OCI-M2 (cell line): Measurements from ENCODE around the gene EPHB2.

Experiments used
- DNase-seq: peaks from one replicate; lab custom pipeline; 2025; ENCODE audit not compliant: unreplicated experiment; lab: John Stamatoyannopoulos, UW

Gene EPHB2

DNA sequence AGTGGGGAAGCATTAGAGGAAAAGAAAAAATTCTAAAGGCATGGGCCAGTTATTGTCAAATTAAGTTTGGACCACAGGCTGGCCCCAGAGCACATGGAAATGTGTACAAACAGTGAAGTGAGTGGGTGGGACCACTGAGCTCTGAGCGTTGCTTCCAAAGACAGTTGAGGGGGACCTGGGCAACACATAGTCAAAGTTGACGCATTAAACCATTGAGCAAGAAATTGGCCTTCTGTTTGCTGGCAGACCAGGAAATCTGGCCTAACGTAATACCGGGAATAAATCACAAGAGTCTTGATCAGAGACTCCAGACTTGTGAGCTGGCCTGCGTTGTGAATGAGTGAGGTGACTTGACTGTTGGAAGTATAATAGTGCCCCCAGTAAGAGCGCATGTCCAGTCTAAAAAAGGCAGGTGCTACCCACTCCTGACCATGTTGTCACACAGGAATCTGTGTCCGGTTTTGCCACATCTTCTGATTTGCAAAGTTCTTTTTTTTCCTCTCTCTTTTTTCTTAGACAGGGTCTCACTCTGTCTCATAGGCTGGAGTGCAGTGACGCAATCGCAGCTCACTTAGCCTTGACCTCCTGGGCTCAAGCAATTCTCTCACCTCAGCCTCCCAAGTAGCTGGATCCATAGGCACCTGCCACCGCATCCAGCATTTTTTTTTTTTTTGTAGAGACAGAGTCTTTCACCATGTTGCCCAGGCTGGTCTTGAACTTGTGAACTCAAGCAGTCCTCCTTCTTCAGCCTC is 10.7 kb downstream of the EPHB2 start:
- DNase-seq: no peak

DNA sequence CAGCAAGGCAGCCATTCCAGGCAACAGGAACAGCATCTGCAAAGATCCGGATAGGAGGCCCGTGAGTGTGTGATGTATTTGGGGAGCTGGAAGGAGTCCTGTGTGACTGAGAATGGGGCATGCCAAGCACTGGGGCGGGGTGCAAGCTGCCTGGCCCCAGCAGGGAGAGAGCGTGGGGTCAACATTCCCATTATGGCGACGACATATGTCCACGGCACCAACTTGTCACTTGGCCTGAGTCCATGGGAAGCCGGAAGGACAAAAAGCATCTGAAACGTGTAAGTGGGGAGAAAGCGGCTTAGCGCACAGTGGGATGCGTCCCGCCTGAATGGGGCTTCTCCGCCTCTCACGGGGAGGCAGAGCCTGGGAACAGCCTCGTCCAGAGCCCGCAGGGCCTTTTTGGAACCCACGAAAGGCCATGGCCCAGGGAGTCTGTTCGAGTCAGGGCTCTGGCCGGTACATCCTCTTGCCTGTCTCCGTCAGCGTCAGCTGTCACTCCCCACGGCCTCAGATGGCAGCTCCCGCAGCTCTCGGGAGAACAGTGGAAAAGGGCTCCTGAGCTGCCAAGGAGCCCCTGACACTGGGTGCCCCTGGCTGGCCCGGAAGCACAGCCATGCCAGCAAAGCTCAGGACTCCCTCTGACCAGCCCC is 12.4 kb downstream of the EPHB2 start:
- DNase-seq: no peak

DNA sequence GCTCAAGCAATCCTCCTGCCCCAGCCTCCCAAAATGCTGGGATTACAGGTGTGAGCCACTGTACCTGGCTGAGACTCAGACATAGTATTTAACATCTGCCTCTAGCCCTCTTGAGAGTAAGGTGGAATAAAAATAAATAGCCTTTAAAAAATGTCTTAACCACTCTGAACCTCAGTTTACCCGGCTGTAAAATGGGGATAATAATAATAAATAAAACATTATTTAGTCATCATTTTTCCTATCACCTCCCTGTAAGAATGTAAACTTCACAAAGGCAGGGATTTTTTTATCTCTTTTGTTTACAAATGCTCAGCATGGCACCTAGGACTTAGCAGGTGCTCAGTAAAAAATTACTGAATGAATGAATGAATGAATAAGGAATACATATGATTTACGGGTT is 17.2 kb downstream of the EPHB2 start:
- no peak for DNase-seq

DNA sequence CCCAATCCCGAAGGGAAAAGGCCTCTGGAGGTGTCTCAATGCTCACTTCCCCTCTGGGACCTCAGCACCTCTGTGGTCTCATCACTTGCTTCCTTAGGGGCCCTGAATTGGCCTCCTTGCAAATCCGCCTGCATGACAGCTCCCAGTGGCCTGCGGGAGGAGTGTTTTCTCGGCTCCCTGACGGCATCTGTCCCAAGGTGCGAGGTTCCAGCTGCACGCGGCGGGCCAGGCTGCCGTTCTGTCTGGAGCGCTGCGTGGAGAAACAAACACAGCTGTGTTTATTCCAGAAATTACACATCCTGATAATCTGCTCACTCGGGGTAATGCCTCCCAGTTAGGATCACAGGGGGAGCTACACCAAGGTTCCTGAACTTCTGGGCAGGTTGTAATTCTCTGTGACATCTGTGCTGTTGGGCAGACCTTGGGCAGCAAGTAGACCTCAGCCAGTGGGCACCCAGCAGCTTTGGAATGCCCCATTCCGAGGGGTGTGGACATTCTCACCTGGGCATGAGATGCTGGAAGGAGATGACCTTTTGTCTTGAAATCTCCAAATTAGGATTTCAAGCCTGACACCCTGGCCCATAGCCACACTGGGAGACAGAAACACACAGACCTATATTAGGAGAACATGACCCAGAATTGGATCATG is 18.2 kb downstream of the EPHB2 start:
- DNase-seq: no peak

DNA sequence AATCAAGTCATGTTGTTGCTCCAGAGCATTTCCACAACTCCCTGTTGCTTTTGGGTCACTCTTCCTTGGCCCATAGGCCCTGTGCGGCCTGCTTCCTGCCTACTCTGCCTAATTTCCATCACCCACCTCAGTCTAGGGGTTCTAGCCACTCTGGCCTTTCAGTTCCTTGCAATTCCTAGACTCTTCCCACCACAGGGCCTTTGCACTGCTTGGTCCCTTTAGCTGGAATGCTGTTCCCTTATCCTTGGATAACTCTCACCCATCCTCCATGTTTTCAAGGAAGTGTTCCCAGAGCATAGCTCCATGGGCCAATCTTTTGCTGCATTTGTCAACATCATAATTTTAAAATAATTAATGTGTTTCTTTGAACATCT is 18.7 kb downstream of the EPHB2 start:
- DNase-seq: no peak

DNA sequence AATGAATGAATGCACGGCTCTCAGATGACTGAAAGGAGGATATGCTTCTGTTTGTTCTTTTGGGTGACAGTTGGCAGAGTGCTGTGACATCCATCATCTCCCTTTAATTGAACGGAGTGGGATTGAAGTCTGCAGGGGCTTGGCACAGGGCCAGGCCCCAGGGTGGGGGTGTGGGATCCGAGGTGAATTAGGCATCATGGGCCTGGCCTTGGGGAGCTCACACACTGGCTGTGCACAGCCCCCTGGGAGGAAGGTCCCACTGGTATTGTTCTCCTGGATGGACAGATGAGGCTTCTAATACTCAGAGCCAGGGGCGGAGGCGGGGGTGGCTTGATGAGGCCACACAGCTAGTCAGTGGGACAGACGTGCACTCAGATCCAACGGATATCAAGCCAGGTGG is 19.3 kb downstream of the EPHB2 start:
- no peak for DNase-seq

DNA sequence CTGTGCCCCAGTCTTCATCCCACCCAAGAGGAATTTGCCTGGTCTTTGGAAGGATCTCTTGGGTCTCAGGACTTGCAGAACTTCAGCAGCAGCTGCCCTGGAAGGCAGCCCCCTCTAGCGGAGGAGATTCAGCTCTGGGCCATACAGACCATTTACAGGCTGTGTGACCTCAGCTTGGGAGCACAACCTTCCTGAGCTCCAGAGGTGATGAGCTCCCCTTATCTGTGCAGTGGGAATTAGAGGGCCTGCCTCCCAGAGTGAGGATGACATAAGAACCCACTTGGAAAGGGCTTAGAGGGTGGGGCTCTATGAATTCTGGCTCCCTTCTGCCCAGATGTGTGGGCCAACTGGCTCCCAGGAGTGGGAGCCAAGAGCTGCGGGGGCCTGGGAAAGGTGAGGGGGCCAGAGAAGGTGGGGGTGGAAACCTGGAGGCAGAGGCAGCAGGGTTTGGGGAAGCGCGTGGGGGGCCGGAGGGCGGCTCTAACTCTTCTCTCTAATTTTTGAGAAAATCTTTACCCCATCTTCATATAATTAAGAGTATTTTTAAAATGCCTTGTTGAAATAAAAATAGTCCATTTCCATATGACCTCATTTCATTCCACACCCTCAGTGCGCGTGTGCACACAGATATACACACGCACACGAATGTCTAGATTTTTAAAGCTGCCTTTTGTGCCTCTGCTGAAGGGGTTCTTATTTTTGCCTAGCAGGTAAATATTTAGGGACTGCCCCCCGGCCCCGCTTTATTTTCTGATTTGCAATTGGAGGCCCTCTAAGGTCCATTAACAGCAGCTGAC is 21.5 kb downstream of the EPHB2 start:
- no peak for DNase-seq

DNA sequence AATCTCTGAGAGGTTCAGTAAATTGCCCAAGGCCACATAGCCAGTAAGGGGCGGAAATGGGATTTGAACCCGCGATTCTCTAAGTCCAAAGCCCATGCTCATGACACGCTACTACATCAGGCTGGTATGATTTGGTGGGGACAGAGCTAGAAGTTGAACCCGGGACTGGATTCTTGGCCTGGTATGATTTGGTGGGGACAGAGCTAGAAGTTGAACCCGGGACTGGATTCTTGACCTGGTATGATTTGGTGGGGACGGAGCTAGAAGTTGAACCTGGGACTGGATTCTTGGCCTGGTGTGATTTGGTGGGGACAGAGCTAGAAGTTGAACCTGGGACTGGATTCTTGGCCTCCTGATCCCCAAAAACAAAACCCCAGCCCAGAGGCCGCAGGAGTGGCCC is 23.0 kb downstream of the EPHB2 start:
- no peak for DNase-seq

DNA sequence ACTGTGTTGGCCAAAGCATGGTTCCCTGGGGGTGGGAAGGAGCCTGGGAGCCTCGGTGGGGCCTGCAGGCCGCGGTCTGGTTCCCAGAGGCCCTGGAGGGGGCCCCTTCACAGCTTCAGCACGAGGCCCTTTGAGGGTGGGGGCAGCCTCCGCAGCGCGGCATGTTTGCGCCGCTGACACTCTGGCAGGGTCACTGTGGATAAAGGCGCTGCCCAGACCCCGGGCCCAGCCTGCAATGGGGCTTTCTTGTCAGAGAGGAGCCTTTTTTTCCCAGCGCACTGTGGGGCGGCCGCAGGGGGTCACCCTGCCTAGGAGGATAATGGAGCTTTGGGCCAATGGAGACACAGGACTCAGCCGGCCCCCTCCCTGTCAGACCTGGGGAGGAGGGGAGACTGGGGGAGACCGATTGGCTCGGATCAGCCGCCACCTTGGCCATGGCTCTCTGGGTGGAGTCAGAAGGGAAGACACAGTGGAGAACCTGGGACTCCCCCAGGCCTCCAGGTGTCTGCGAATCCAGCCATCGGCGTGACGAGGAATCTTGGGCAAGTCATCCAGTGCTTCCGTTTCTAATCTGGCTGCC is 26.0 kb downstream of the EPHB2 start:
- DNase-seq: no peak

DNA sequence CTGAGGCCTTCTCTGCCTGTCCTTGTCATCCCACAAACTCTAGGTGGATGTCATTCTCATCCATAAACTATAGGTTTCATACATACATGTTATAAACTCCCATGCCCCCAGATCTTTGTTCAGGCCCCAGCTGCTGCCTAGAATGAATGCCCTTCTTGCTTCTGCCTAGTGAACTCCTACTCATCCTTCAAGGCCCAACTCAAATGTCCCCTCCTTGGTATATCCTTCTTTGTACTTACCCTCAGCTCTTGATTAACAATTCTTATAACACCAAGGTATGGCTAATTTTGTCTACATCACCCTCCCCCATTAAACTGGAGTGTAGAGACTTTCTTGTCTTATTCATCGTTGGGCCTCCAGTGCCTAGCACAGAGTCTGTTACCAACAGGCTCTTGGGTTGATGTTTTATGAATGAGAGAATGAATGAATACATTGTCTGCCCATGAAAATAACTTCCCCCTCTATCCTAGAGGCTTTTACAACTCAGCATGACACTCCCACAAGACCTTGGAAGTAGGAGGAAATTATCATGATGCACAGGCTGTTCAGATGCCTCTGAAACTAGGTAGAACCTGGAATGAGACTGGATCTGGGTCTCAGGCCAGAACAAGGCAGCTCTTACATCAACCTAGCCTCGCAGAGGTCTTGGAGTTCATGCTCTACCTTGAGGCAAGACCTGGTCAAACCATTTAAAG is 26.9 kb downstream of the EPHB2 start:
- no peak for DNase-seq

DNA sequence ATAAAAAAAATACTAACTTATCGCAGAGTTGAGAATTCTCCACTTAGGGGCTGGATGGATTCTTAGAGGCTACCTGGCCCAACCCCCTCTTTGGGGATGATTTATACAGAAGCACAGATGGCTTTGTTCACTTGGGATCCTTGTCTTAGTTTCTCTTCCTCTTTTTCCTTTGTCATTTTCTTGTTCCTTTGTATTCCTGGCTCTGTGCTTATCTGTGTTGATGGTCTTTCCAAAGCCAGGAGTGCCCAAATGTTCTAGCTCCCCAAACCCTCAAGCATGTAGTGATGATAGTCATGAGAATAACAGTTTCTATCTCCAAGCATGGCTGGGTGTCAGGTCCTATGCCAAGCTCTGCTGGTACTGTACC is 27.4 kb downstream of the EPHB2 start:
- no peak for DNase-seq

DNA sequence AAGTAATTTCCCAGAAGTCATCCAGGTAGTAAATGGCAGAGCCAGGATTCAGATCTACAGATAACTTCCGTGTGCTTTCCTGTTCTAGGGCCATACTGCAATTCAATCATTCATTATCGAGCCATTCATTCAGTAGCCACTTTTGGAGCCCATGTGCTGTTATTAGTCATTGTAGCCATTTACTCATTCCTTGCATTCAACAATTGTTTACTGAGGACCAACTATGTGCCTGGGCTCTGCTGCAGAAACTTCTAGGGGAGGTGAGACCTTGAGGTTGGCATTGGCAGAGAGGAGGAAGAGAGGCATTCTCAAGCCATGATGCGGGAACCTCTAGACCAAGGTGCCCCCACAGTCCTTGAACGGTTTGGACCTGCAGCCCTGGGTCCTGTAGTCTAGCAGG is 27.9 kb downstream of the EPHB2 start:
- no peak for DNase-seq

DNA sequence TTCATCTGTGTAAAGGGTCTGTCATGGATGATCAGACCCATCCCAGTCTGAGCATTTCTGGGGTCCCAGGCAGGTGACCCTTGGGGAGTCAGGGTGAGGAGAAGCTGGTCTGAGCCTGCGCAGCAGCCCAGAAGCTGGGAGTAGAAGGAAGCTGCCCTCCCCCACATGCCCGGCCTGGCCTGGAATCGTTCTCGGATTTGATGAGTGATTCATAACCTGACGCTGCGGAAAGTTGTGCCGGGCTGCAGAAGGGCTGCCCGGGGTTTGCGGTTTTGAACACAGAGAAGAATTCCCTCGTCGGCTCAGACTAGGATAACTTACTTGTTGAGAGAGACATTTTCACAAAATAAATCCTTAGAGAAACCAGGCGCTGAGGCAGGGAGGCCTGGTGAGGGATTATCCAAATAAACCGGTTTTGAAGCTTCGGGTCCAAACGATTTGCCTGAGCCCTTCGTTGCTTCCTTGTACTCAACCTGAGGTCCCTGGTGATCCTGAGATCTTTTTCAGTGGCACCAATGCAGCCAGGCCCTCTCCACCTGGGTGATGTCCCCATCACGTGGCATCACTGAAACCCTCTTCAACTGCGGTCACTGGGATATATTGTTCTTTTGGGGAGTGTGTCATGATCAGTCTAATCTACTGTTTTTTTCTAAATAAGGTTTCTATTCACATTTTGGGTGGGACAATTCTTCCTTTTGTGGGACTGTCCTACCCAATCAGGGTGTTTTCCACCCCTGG is 29.2 kb downstream of the EPHB2 start:
- no peak for DNase-seq

DNA sequence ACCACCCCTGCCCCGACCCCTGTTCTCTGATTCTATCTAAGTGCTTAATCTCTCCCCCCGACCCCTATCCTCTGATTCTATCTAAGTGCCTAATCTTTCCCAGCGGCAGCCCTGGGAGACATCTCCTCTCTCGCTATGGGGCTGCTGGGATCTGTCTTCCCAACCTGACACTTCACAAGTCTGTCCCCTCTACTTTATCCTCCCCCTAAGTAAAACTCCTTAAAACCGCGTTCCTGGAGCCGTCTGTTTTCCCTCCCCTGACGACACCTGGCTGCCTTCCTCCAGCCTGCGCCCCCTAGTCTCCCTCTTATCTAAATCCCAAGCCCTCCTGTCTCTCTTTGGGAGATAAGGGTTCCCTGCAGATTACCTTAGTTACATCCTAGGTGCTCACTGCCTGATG is 30.5 kb downstream of the EPHB2 start:
- no peak for DNase-seq

DNA sequence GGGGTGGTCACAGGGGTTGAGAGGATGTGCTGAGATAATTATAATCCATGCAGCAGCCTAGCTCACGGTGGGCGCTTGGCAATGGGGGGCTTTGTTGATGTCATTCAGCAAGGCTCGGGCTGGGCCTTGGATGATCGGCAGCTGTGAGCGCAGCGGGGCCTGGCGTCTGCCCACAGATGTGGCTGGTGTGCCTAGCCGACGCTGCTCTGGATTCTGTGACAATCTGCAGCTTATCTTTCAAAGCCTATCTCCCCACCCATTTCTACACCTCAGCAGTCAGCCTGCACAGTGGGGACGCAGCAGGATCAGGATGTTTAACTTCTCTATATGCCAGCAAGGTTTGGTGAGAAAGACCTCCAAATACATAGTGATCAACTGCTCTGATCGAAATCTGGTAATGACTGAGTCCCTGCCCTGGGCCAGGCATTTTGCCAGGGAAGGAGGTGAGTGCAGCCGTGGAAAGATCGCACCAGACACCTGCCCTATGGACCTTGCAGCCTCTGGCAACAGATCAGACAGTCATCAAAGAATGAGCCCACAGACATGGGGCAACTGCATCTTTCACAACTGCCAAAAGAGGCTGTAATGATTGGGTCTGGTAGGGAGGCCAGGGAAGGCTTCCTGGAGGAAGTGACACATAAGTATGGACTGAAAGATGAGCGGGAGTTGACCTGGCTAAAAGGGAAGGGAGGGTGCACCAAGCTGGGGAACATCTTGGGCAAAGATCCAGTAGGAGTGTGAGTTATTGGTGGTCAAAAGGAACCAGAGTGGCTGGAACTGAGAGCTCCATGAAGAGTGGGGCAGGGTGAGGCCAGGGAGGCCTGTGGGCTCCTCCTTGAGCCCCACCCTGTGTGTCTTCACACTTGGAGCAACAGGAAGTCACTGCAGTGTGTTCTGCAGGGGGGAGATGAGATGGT is 35.3 kb downstream of the EPHB2 start:
- DNase-seq: no peak

DNA sequence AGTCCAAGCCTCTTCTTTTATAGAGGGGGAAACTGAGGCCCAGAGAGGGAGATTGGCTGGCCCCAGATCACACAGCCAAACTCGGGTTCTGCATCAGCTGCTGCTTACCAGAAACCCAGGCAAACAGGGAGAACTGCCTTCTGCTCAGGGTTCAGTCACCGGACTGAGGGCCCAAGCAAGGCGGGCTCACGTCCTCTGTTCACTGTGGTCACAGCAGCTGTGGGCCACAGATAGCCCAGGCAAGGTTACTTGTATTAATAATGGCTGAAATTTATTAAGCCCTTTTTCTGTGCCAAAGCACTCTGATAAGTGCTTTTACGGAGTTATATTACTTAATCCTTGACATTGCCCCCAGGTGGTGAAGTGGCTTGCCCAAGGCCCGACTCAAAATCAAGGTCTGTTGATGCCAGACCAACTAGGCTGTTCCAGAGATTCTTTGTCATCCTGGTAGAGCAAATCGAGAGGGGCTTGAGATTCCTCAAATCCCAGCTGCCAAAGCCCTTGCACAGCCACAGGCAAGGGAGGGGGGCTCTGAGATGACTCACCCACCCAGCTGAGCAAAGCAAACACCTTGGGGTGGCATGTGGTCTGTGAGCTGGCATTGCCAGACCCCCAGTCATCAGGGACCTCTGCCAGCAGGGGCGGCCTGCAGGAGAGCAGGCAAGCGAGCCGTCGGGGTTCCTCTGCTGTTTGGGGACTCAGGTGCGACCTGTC is 36.5 kb downstream of the EPHB2 start:
- no peak for DNase-seq

DNA sequence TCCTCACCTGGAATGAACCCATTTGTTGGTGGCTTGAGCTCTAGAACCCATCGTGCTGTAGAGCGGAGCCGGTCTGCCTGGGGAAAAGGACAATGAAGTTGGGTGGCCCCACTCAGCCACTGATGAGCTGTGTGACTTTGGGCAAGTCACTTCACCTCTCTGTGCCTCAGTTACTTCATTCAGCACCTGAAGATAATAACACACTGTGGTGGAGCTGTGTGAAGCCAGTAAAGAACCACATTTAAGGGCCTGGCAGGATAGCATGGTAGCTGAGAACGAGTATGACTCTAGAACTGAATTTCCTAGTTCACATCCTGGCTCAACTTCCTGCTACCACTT is 37.1 kb downstream of the EPHB2 start:
- no peak for DNase-seq

DNA sequence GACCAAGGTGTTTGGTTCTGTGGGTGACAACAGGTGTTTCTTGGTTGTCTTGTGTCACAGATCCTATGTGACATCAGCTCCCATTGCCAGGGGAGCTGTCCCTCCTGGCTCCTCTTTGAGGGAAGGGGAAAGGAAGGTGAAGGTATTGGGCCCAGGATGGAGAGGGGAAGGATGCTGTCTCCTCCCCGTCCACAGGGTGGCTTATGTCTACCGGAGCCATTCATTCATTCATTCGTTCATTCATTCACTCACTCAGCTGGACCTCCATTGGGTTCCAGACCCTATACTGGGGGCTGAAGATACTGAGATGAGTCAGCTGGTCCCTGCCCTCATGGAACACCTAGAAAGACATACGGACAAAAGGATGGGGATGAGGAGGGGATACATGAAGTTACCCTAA is 38.9 kb downstream of the EPHB2 start:
- no peak for DNase-seq
